ENCODE results near the gene CD244.
"Not testable (repeated sequence)": the region's sequence is repeated elsewhere in the genome, so short reads cannot be mapped to it uniquely, and the experiment has no call there.

The CD244 gene

DNA sequence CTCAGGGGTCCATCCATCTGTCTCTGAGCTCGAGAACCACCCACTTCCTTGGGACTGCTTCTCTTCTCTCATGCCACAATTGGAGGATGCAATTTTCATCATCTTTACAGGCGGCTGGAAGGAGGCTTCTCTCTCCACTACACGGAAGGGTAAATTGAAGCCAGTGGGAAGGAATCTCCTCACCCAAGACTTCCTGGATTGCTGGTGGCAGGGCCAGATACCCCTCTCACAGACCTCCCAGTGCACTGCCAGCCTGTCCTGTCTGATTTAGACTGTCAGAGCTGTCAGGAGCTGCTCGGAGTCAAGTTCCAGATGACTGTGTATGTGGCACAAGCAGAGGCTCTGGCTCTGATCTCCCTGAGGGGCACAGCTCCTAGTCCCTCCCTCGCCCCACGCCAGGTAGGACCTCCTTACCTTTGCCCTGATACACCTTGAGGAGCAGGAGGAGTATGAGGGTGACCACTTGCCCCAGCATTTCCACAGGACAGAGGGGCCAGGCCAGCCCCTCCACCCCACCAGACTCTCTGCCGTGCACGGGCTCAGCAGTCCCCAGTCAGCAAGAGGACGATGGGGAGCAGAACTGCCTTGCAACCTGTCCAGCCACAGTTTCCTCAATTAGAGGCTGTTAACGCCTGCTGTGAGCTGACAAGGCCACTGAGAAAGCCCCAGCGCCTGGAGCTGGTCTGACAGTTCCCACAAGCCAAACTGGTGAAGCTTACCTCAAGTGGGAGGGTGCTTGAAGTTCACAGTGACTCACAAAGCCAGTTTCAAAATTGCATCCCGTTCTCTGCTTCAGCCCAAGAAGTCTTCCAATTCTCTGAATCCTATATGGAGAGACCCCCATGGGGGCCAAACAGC is at the start of gene CD244:
TSS of gene CD244 (minus strand) at position 685 of the 858 bp plus-strand sequence. CDS start at position 475, 210 bp downstream.
- no peak within 1 kb of the TSS for H3K4me3 Mint-ChIP-seq
- peaks cover 4% of the 10 kb centered on the region for H3K36me3 Mint-ChIP-seq

GRCh38 chr1:160911925-160912324 is 49.2 kb upstream of the CD244 start:
- ATAC-seq (ENCODE audit: low read depth) (no peak), DNase-seq (ENCODE audit: low spot score in 2 of 2) (no peak)
- H3K27ac Mint-ChIP-seq = no peak overlapping the region
- no peaks in the 10 kb centered on the region for H3K9me3 Mint-ChIP-seq
- H3K36me3 Mint-ChIP-seq = no peaks in the 10 kb centered on the region
- peaks cover 3% of the 10 kb centered on the region for H3K27me3 Mint-ChIP-seq
- no peaks in the 10 kb centered on the region for H3K4me1 Mint-ChIP-seq
- no peak overlapping the region for H3K4me3 Mint-ChIP-seq

More for the DNA sequence above, at the start of gene CD244:
- ATAC-seq (ENCODE audit: low read depth) = peak; percentile 69
- no peak for DNase-seq (ENCODE audit: low spot score in 2 of 2)
- H3K27ac Mint-ChIP-seq = no peak within 1 kb of the TSS
- peaks cover 6% of the 10 kb centered on the region for H3K27me3 Mint-ChIP-seq
- H3K4me1 Mint-ChIP-seq = peaks cover 4% of the 10 kb centered on the region
- H3K9me3 Mint-ChIP-seq = no peaks in the 10 kb centered on the region

GRCh38 chr1:160911441-160911840 is 48.8 kb upstream of the CD244 start:
- no peaks in the 10 kb centered on the region for H3K4me1 Mint-ChIP-seq
- no peaks in the 10 kb centered on the region for H3K36me3 Mint-ChIP-seq
- ATAC-seq (ENCODE audit: low read depth) (no peak), DNase-seq (ENCODE audit: low spot score in 2 of 2) (no peak)
- H3K27ac Mint-ChIP-seq = no peak overlapping the region
- peaks cover 3% of the 10 kb centered on the region for H3K27me3 Mint-ChIP-seq
- H3K4me3 Mint-ChIP-seq = no peak overlapping the region
- H3K9me3 Mint-ChIP-seq = no peaks in the 10 kb centered on the region

DNA sequence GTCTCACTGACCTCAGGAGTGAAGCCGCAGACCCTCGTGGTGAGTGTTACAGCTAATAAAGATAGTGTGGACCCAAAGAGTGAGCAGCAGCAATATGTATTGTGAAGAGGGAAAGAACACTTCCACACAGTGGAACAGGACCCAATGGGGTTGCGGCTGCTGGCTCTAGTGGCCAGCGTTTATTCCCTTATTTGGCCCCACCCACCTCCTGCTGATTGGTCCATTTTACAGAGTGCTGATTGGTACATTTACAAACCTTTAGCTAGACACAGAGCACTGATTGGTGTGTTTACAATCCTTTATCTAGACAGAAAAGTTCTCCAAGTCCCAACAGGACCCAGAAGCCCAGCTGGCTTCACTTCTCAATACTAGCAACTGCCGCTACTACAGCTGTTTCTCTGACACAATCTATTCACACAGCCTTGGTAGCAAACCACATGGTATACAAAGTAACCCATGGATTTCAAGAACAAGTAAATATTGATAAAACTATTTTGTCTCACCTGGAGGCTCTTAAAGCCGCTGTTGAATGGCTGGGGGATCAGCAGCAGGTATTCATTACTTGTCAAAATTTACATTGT is 47.6 kb upstream of the CD244 start:
- ATAC-seq (ENCODE audit: low read depth) (no peak), DNase-seq (ENCODE audit: low spot score in 2 of 2) (no peak)
- Mint-ChIP-seq H3K4me1 (no peaks in the 10 kb centered on the region), H3K27ac (no peak overlapping the region), H3K9me3 (no peaks in the 10 kb centered on the region), H3K27me3 (peaks cover 3% of the 10 kb centered on the region), H3K4me3 (no peak overlapping the region), H3K36me3 (no peaks in the 10 kb centered on the region)

DNA sequence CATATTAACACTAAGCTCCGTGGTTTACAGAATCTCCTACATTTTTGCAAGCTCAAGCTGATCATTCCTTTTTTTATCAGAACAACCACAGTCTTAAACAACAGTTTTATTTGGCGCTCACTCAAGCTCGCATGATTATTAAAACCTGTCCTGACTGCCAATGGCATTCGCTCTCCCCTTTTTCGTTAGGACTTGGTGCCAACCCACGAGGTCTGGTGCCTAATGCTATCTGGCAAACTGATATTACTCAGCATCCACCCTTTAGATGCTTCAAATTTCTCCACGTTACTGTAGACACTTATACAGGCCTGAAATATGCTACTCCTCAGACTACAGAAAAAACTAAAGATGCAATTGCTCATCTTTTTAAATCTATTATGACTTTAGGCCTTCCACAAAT is 45.3 kb upstream of the CD244 start:
- DNase-seq (ENCODE audit: low spot score in 2 of 2) (no peak), ATAC-seq (ENCODE audit: low read depth) (no peak)
- Mint-ChIP-seq H3K9me3 (no peaks in the 10 kb centered on the region), H3K4me1 (no peaks in the 10 kb centered on the region), H3K4me3 (no peak overlapping the region), H3K36me3 (no peaks in the 10 kb centered on the region), H3K27me3 (peaks cover 3% of the 10 kb centered on the region), H3K27ac (no peak overlapping the region)

GRCh38 chr1:160905617-160905989 is 42.9 kb upstream of the CD244 start:
- H3K4me1 Mint-ChIP-seq = no peaks in the 10 kb centered on the region
- ATAC-seq (ENCODE audit: low read depth) = no peak
- H3K27ac Mint-ChIP-seq = no peak overlapping the region
- no peaks in the 10 kb centered on the region for H3K9me3 Mint-ChIP-seq
- H3K4me3 Mint-ChIP-seq = no peak overlapping the region
- peaks cover 3% of the 10 kb centered on the region for H3K27me3 Mint-ChIP-seq
- DNase-seq (ENCODE audit: low spot score in 2 of 2) = no peak
- no peaks in the 10 kb centered on the region for H3K36me3 Mint-ChIP-seq

GRCh38 chr1:160904783-160905616 is 42.3 kb upstream of the CD244 start:
- Mint-ChIP-seq H3K9me3 (no peaks in the 10 kb centered on the region), H3K4me3 (no peak overlapping the region), H3K36me3 (no peaks in the 10 kb centered on the region), H3K4me1 (no peaks in the 10 kb centered on the region), H3K27ac (no peak overlapping the region), H3K27me3 (peaks cover 5% of the 10 kb centered on the region)
- no peak for ATAC-seq (ENCODE audit: low read depth)
- no peak for DNase-seq (ENCODE audit: low spot score in 2 of 2)

DNA sequence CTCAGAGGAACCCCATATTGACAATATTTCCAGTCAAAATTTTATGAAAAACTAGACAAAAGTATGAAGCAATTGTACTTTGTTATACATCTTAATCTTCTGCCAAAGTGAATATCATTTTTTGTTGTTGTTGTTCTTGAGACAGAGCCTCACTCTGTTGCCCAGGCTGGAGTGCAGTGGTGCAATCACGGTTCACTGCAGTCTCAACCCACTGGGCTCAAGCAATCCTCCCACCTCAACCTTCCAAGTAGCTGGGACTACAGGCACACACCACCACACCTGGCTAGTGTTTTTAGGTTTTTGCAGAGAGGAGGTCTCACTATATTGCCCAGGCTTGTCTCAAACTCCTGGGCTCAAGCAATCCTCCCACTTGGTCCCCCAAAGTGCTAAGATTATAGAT is 39.6 kb upstream of the CD244 start:
- not testable (repeated sequence) for H3K4me3 Mint-ChIP-seq; DNase-seq (ENCODE audit: low spot score in 2 of 2); H3K9me3 Mint-ChIP-seq; ATAC-seq (ENCODE audit: low read depth); H3K27me3 Mint-ChIP-seq; H3K36me3 Mint-ChIP-seq; H3K4me1 Mint-ChIP-seq; H3K27ac Mint-ChIP-seq

DNA sequence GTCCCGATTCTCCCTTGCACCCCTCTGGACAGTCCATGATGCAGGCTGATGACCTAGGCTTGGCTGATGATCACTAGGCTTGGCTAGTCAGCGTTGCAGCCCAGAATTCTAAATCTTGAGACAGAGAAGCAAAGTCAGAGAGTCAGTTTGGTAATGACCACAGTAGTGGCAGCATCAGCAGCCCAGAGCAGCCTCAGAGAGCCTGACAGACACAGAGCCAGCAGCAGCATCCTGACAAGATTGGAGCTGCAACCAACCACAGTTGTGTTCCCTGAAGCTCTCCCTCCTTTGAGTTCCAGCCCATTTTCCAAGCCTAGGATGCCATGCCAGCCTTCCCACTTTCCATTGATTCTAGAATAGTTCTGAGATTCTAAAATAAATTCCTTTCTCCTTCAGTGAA is 39.1 kb upstream of the CD244 start:
- Mint-ChIP-seq H3K4me1 (no peaks in the 10 kb centered on the region), H3K27me3 (peaks cover 11% of the 10 kb centered on the region), H3K36me3 (peaks cover 2% of the 10 kb centered on the region), H3K4me3 (no peak overlapping the region), H3K27ac (no peak overlapping the region), H3K9me3 (no peaks in the 10 kb centered on the region)
- ATAC-seq (ENCODE audit: low read depth) (no peak), DNase-seq (ENCODE audit: low spot score in 2 of 2) (no peak)

GRCh38 chr1:160900683-160901082 is 38.0 kb upstream of the CD244 start:
- not testable (repeated sequence) for ATAC-seq (ENCODE audit: low read depth); H3K4me1 Mint-ChIP-seq; H3K36me3 Mint-ChIP-seq; DNase-seq (ENCODE audit: low spot score in 2 of 2); H3K27ac Mint-ChIP-seq; H3K9me3 Mint-ChIP-seq; H3K4me3 Mint-ChIP-seq
- H3K27me3 Mint-ChIP-seq = peaks cover 12% of the 10 kb centered on the region

DNA sequence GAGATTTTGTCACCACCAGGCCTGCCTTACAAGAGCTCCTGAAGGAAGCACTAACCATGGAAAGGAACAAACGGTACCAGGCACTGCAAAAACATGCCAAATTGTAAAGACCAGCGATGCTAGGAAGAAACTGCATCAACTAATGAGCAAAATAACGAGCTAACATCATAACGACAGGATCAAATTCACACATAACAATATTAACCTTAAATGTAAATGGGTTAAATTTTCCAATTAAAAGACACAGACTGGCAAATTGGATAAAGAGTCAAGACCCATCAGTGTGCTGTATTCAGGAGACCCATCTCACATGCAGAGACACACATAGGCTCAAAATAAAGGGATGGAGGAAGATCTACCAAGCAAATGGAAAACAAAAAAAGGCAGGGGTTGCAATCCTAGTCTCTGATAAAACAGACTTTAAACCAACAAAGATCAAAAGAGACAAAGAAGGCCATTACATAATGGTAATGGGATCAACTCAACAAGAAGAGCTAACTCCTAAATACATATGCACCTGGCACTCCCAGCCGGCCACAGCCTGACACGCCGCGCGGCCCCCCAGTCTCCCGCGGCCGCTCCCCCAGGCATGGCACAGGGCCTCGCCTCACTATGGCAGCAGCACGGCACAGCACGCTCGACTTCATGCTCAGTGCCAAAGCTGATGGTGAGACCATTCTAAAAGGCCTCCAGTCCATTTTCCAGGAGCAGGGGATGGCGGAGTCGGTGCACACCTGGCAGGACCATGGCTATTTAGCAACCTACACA is 31.9 kb upstream of the CD244 start:
- H3K4me1 Mint-ChIP-seq; ATAC-seq (ENCODE audit: low read depth); H3K27ac Mint-ChIP-seq; H3K36me3 Mint-ChIP-seq; DNase-seq (ENCODE audit: low spot score in 2 of 2); H3K4me3 Mint-ChIP-seq: not testable (repeated sequence)
- H3K27me3 Mint-ChIP-seq = peaks cover 17% of the 10 kb centered on the region
- peaks cover 11% of the 10 kb centered on the region for H3K9me3 Mint-ChIP-seq

DNA sequence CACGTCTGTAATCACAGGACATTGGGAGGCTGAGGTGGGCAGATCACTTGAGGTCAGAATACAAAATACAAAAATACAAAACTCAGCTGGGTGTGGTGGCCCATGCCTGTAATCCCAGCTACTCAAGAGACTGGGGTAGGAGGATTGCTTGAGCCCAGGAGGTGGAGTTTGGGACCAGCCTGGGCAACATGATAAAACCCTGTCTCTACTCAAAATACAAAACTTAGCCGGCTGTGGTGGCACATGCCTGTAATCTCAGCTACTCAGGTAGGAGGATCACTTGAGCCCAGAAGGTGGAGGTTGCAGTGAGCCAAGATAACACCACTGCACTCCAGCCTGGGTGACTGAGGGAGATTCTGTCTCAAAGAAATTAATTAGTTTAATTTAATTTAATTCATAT is 28.8 kb upstream of the CD244 start:
- Mint-ChIP-seq H3K4me1 (no peaks in the 10 kb centered on the region), H3K9me3 (peaks cover 11% of the 10 kb centered on the region), H3K27ac (no peak overlapping the region), H3K36me3 (peaks cover 7% of the 10 kb centered on the region), H3K4me3 (no peak overlapping the region), H3K27me3 (peaks cover 16% of the 10 kb centered on the region)
- ATAC-seq (ENCODE audit: low read depth) (no peak), DNase-seq (ENCODE audit: low spot score in 2 of 2) (no peak)

GRCh38 chr1:160888926-160889325 is 26.2 kb upstream of the CD244 start:
- Mint-ChIP-seq H3K36me3 (peaks cover 6% of the 10 kb centered on the region), H3K4me1 (no peaks in the 10 kb centered on the region), H3K9me3 (peaks cover 4% of the 10 kb centered on the region), H3K27ac (no peak overlapping the region), H3K4me3 (no peak overlapping the region), H3K27me3 (peaks cover 6% of the 10 kb centered on the region)
- ATAC-seq (ENCODE audit: low read depth) (no peak), DNase-seq (ENCODE audit: low spot score in 2 of 2) (no peak)
